GM18507 (cell line): ENCODE measurements around the gene POLR2A.

Experiments used
- DNase-seq: peaks from one replicate; pipeline ENCODE4 v3.0.0; 2011; ENCODE audit warnings: low read depth; ENCODE audit not compliant: insufficient read length; ENCODE audit errors: extremely low spot score
- FAIRE-seq: peaks from 2 replicates; lab custom pipeline; 2011; peaks lifted over from hg19 to GRCh38; lab: Jason Lieb, UNC

The POLR2A gene

GRCh38 chr17:7484067-7484918, at the start of gene POLR2A:
POLR2A (plus strand) TSS chr17:7484366.
- FAIRE-seq (peak; percentile 96), DNase-seq (peak; percentile 98)

- DNase-seq (no peak), FAIRE-seq (no peak)
Measured at GRCh38 chr17:7435676-7436555, 48.2 kb upstream of the POLR2A start.

- DNase-seq (peak; percentile 44), FAIRE-seq (peak; percentile 48)
Measured at GRCh38 chr17:7436556-7437368, 47.4 kb upstream of the POLR2A start.

- DNase-seq (no peak), FAIRE-seq (no peak)
Measured at GRCh38 chr17:7437369-7437863, 46.8 kb upstream of the POLR2A start.

GRCh38 chr17:7437950-7438614, 46.1 kb upstream of the POLR2A start:
- DNase-seq (no peak), FAIRE-seq (no peak)

GRCh38 chr17:7438656-7439460, 45.3 kb upstream of the POLR2A start:
- DNase-seq: no peak
- FAIRE-seq: no peak

GRCh38 chr17:7439462-7440112, 44.6 kb upstream of the POLR2A start, which contains the start of gene FGF11:
FGF11 (plus strand) TSS chr17:7439512; CDS start chr17:7439621, 109 bp downstream.
- FAIRE-seq: no peak

GRCh38 chr17:7440113-7440833, 43.9 kb upstream of the POLR2A start:
- peak; percentile 60 for FAIRE-seq
- no peak for DNase-seq

More at GRCh38 chr17:7439462-7440112, 44.6 kb upstream of the POLR2A start, which contains the start of gene FGF11:
- no peak for DNase-seq

GRCh38 chr17:7440834-7441195, 43.4 kb upstream of the POLR2A start:
- no peak for DNase-seq

GRCh38 chr17:7441266-7441665, 42.9 kb upstream of the POLR2A start:
- FAIRE-seq (no peak), DNase-seq (no peak)

More at GRCh38 chr17:7440834-7441195, 43.4 kb upstream of the POLR2A start:
- FAIRE-seq: peak; percentile 38

- FAIRE-seq (no peak), DNase-seq (no peak)
Measured at GRCh38 chr17:7442142-7442541, 42.0 kb upstream of the POLR2A start.

GRCh38 chr17:7443499-7444485, 40.4 kb upstream of the POLR2A start:
- no peak for DNase-seq
- FAIRE-seq: no peak

GRCh38 chr17:7444682-7445618, 39.2 kb upstream of the POLR2A start, which contains the start of gene CHRNB1:
CHRNB1 (plus strand) TSS chr17:7445061; CDS start chr17:7445128, 67 bp downstream.
- FAIRE-seq (peak; percentile 73), DNase-seq (no peak)

- DNase-seq: no peak
- FAIRE-seq: peak; percentile 42
Measured at GRCh38 chr17:7445619-7445968, 38.6 kb upstream of the POLR2A start.

GRCh38 chr17:7448461-7448860, 35.7 kb upstream of the POLR2A start:
- DNase-seq (no peak), FAIRE-seq (no peak)
